Midbrain (tissue), 1 donor: ENCODE measurements around the gene PTPRF.
"Not testable (repeated sequence)": the region's sequence is repeated elsewhere in the genome, so short reads cannot be mapped to it uniquely, and the experiment has no call there.

Source experiments
- DNase-seq: peaks from one replicate; lab custom pipeline; 2025; lab: John Stamatoyannopoulos, UW

PTPRF gene

DNA sequence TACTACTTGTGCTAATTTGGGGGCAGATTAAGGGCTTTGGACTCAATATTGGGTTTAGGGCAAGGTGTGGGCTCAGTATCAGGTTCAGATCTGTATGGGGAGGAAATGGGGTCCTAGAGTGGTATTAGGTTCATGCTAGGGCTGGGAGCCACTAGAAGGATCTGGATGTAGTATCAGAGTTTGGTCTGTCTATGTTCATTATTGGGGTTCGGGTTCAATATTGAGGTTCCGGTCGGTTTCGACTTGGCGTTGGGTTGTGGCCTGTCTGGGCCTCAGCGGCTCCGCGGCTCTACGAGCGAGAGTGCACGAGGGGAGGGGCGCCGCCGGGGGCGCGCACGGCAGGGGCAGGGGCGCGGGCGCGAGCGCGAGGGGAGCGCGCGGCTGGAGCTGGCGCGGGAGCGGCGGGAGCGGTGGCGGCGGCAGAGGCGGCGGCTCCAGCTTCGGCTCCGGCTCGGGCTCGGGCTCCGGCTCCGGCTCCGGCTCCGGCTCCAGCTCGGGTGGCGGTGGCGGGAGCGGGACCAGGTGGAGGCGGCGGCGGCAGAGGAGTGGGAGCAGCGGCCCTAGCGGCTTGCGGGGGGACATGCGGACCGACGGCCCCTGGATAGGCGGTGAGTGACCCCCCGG lies at the start of gene PTPRF:
PTPRF (plus strand) TSS at position 401 of the 624 bp plus-strand sequence. CDS start 14,193 bp downstream, outside the sequence.
- peak; percentile 67 for DNase-seq

DNA sequence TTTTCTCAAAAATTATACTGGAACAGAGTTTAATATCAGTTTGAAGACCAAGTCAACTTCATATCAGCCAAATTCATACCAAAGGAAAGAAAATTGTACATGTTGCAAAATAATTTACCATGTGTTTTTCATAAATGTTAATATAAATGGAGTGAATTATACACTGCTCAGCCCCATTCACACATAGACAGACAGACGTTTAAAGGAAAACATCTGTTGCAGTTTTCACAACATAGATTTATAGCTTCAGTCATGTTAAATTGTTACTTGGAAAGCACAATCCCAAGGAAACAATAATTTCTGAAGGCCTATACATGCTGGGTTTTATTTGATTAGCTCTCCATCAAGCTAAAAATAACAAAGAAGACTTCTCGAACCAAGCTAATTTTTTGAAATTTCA lies 49.2 kb upstream of the PTPRF start:
- DNase-seq, result no peak

DNA sequence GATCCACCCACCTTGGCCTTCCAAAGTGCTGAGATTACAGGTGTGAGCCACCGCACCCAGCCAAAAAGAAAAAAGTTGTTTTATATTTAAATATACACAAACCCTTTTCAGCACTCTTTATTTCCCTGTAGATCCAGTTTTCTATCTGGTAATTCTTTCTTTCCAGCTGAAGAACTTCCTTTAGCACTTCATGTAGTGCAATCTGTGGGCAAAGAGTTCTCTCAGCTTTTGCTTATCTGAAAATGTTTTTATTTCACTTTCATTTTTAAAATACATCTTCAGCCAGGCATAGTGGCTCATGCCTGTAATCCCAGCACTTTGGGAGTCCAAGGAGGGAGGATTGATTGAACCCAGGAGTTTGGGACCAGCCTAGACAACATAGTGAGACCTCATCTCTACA lies 48.5 kb upstream of the PTPRF start:
- no peak for DNase-seq

DNA sequence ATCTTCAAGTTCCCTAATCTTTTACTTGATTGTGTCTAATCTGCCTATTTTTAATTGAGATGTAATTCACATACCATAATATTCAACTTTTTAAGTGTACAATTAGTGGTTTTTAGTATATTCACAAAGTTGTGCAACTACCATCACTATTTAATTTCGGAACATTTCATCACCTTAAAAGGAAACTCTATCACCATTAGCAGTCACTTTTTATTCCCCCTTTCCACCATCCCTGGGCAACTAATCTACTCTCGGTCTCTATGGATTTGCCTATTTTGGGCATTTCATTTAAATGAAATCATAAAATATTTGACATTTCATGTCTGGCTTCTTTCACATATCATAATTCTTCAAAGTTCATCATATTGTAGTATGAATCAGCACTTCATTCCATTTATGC lies 46.3 kb upstream of the PTPRF start:
- DNase-seq, result no peak

DNA sequence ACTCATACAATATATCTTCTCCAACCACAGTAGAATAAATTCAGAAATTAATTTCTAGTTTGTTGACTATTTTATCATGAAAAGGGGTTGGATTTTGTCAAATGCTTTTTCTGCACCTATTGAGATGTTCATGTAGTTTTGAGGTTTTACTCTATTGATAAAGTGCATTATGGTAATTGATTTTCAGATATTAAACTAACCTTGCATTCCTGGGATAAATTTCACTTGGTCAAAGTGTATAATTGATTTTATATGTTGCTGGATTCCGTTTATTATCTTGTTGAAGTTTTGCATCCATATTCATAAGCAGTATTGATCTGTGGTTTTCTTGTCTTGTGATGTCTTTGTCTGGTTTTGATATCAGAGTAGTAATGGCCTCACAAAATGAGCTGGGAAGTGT lies 42.5 kb upstream of the PTPRF start:
- DNase-seq, result no peak

DNA sequence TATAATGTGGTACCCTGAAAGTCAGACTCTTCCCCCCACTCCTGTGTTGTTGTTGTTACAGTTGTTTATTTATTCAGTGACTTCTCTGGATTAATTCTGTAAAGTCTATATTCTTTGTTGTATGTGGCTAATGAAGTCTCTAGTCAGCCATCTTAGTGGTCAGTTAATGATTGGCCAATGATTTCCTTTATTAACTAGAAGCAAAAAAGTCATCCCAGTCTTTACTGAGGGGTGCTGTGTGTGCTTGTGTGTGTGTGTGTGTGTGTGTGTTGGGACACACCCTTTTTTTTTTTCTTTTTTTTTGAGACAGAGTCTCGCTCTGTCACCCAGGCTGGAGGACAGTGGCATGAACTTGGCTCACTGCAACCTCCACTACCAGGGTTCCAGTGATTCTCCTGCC lies 39.6 kb upstream of the PTPRF start:
- no peak for DNase-seq

DNA sequence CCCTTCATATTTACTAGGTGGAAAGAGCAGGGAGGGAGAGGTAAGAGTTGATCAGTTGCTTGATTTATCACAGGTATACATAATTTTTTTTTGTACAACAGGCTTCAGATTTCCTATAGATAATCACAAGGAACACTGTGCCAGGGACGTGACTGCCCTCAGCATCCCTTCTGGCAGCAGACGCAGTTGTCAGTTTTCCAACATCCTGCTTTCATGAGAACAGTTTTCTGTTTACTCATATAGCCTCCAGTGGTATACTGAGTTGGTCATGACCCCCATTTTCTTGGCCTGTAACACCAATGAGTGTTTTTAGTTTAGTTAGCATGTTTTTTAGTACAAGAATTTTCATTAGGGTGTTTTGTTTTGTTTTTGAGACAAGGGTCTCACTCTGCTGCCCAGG lies 37.9 kb upstream of the PTPRF start:
- no peak for DNase-seq

DNA sequence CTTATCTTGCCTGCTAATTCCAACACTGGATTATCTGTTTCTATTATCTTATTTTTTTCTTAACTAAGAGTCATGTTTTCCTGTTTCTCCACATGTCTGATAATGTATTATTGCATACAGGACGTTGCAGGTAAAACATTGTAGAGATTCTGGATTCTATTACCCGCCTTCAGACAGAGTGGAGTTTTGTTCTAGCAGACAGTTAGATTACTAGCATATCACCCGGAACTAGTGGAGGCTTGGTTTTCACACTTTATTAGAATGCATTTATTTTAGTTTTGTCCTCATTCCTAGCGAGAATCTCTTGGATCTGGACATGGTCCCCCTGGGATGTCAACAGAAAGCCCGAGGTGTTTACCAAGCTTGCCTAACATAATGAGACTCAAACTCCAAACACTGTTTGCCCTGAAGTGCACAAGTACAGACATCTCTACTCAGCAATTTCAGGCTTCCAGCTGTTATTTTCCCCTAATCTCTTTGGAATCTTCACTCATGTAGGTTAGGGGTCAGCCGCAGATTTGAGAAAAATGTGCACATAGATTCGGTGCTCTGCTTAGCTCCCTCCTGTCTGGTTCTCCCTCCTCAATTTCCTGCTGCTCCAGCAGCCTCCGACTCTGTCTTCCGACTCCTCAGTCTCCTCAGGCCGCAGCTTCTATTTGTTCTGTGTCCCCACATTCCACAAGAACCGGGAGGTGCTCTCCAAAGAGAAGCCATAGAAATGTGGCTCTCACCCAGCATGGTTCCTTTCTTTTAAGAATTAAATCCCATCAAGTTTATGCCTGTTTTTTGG lies 36.8 kb upstream of the PTPRF start:
- DNase-seq, result no peak

DNA sequence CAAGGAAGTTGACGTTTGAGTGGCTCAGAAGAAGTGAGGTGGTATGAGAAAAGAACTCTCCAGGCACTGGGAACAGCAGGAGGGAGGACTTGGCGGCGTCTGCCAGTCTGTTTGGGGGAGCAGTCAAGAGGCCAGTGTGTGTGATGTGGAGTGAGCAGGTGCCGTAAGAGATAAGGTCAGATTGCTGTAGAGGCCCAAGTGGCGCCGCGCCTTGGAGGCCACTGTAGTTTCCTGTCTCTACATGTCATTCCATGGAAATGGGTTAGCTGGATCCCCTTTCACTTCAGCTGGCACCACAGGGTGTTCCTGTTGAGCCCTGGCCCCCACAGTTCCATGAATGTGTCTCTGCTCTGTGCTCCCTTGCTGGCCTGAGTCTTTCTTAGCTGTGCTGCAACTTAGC lies 35.5 kb upstream of the PTPRF start:
- no peak for DNase-seq

DNA sequence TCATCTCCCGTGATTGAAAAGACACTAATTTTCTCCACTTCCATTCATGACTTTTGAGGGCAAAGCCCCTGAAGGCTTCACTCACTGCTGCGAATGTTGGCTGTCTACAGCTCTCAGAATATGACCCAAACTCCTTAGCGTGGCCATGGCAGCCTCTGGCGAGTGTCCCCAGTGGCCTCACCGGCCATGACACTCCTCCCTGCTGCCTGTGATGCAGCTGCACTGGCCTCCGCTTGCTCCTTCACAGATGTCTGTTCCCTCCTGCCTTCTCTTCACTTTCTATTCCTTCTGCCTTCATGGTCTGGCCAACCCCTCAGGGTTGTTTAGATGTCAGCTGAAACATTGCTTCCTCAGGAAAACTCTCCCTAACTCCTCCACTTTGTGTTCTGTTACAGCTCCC lies 30.8 kb upstream of the PTPRF start:
- no peak for DNase-seq

DNA sequence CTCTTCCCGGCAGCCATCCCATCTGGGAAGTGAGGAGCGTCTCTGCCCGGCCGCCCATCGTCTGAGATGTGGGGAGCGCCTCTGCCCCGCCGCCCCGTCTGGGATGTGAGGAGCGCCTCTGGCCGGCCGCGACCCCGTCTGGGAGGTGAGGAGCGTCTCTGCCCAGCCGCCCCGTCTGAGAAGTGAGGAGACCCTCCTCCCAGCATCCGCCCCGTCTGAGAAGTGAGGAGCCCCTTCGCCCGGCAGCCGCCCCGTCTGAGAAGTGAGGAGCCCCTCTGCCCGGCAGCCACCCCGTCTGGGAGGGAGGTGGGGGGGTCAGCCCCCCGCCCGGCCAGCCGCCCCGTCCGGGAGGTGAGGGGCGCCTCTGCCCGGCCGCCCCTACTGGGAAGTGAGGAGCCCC lies 28.9 kb upstream of the PTPRF start:
- not testable (repeated sequence) for DNase-seq

DNA sequence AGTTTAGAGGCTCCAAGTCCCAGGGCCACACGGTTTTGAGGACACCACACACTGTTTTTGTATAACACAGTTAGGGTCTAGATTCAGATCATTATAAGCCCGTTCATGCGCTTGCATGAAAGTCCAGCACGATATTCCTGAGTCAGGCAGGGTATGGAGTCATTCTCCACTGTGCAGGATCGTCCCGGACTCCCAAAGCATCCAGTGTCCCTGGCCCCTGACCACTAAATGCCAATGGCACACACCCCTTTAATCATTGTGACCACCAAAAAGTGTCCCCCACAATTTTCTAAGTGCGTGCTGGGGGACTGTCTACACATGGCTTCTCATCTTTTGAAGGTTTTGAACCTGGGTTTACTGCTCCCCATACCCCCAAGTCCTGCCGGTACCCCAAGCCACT lies 27.1 kb upstream of the PTPRF start:
- DNase-seq, result no peak

DNA sequence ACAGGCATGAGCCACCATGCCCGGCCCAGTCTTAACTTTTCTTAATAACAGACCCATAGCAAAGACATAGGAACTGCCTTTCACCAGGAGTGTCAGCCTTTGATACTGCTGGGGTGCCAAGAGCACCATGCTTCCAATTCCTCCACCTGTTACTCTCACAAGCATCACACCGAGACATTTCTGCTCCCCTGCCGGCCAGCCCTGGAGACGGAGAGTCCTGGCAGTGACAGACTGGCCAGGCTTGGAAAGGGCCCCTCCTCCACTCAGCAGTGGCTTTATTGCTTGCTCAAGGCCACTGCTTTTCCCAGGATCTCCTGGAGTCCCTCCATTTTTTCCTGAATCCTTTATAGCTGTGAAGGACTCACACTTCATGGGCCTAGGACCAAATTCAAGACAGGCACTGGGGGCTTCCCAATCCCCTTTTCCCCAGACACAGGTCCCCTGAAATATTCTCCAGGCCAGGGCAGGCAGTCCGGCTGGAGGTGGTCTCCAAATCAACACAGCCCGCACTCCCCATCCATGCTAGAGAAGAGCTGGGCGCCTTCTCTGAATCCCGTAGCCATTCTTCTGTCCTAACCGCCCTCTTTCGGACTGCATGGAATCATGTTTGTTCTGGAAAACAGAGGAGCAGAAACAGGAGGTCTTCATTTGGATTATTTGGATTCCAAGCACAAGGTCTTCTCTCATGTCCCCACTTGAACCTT lies 25.5 kb upstream of the PTPRF start:
- DNase-seq, result no peak

DNA sequence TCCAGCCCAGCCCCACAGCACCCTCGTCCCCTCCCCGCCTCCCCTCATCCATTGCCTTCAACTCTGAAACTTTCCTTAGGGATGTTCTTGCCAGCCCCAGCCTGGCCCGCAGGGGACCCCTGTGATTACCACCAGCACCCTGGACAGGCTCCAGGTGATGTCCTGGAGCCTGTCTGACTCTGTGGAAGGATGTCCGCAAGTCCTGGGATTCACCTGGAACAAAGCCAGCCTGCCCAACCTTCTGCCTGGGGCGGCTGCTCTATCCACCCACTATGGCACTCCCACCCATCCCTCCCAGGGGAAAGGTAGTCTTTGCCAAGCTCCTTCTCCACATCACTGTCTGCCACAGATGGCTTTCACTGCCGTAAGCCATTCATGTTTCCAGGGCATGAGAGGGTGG lies 24.4 kb upstream of the PTPRF start:
- DNase-seq, result no peak

DNA sequence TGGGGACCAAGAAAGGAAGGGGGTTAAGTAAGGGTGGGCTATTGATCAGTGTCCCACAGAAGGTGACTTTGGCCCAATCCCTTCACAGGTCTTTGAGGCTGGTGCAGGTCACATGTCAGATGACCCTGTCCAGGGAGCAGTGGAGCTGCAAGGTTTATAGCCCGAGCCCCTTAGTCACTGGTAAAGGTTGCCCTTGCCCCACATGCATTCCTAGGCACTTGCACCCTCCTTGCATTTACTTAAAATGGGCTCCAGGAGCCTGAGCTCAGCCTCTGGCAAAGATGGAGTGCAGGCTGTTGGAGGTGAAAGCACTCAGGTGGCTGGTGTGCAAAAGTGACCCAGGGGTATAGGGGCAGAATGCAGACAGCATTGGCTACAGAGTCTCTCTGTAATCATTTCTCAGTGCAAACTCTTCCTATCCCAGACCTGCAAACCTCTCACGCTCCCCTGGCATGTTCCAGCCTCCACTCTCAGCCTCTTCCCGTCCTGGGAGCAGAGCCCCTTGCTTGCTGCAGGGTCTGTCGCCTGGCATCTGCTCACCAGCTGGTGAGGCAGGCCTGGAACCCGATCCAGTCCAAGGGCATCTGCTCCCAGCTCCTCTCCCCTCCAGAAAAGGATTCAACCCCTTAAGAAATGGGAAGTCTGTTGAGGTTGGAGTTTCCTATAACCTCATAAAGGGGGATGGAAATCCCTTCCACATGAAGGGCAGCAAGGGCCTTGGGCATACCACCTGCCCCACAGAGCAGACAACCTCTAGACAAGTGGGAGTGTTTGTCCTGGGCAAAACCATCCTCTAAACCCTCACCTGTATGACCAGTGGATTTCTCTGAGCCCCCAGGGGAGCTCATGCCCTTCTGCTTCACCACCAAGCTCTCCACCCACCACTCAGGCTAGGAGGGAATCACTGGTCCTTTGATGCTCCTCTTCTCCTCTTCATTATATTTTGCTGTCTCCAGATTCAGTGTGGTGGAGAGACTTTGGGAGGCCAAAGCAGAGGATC lies 23.1 kb upstream of the PTPRF start:
- DNase-seq, result no peak

DNA sequence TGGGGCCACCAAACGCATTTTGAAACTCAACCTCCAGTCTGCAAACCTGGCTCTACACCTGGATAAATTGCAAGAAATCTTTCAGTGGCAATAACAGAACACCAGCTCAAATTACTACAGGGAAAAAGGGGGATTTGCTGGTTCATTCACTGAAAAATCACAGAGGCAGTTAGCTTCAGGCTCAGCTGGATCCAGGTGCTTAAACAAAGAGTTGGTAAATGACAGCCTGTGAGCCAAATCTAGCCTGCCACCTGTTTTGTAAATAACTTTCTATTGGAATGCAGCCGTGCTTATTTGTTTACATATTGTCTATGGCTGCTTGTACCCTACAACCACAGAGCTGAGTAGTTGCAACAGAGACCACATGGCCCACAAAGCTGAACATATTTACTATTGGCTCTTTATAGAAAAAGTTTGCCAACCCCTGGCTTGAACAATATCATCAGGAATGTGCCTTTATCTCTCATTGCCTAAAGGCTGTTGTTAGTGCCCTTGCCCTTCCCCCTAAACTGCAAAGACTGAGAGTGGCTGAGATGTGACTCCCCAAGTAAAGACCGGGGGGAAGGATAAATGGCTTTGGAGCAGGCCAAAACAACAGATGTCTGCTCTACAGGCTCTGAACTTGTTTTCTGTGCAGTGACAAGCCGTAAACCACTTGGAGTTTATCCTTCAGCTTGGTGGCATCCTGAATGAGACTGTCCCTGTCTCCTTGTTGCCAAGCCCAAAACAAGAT lies 21.5 kb upstream of the PTPRF start:
- no peak for DNase-seq

DNA sequence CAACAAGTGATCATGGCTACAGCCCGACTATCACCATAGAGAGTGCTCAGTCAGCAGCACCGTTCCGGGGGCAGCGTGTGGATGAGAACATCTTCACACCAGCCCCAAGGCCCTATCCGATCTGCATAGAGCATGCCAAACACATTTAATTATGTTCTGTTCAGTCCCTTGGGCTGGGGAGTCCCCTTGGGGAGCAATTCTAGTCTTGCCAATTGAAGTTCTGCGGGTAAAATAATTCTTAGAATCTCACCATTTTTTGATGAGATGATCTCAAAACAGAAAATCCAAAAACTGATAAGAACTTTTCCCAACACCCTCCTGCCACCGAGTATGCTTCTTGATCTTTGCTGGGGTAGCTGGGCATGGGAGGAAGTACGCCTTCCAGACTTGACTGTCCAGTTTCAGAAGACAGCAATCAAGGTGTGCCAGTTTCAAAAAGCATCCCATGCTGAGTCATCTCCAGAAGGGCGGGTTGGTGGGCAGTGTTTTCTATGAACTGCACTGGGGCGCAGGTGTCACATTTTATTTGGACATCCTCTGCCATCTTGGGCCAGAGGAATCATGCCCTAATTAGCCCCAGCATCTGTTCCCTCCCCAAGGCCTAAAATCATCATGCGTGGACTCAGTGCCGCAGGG lies 20.8 kb upstream of the PTPRF start:
- DNase-seq, result no peak

DNA sequence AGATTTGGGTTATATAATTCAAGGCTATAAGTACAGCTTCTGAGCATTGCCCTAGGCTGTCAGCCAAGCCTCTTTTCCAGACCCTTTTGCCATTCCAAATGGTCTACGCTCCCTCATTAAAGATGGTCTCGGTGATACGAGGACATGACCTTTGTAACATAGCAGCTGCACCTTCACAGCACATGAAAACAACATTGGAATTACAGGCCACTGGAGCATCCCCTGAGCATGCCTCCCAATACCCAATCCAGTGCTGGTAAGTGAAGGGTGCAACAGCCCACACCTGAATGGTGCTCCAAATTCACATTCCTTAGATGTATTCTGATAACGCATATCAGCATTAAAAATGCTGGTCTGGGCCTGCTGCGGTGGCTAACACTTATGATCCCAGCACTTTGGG lies 20.1 kb upstream of the PTPRF start:
- no peak for DNase-seq

DNA sequence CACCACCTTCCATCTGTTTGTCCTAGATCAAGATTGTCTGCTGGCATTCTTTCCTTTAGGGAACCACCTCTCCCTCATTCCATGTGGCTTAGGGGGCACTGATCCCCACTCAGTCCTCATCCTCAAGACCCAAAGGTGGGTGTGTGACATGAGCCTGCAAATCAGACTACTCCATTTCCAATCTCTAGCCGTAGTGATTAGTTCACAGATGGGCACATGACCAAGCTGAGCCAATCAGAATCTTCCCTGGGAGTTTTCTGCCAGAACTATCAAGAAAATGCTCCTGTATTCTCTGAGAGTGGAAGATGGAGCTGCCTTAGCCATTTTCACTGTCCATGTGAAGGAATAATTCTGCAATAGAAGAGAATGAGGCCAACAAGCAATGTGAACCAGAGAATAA lies 19.3 kb upstream of the PTPRF start:
- DNase-seq, result no peak

DNA sequence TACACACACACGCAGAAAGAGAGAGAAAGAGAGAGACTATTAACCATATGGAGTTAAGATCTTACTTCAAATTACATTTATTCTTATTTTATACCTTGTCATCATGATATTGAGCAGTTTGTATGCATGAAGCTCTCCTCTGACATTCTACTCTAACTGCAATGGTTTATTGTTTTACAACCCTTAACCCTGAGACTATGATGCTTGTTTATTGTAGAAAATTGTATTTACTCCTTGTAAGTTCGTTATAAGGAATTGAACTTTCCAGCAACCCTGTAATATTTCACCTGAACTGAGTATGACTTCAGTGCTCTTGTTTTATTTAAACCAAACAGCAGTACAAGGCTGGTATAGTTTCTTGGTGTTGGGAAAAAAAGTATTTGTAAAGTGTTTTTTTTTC lies 18.6 kb upstream of the PTPRF start:
- DNase-seq, result no peak

DNA sequence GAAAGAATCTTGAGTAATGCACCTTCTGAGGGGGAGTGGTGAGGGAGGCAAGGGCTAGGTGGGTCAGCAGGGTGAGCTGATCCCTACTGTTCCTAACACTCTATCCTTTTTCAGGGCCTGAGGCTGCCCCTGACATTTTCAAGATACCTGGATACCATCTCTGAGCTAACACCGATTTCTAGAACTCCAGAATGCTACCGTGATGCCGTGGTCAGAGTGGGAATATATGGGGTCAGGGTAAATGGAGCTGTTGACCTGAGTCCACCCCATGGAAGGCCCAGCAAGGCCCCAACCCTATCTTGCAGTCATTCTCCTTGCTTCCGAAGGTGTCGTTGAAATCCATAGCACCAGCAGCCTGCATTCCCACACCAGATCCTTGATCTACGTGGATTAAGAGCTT lies 18.0 kb upstream of the PTPRF start:
- no peak for DNase-seq
